ENCODE results near the gene BCL2L12. TPM values are rescaled to one million over a fixed set of nuclear protein-coding genes. Genes with fewer than 3 reads are reported as not detected.

BCL2L12 gene
- total RNA-seq, 1 donor from 2014 or later = 17.0 TPM

- H3K4me3 ChIP-seq = no peak overlapping the region
- intact Hi-C loops (cut with DNase I) = no loop called here
- no peak overlapping the region for H3K27ac ChIP-seq
- H3K36me3 ChIP-seq = peaks cover 57% of the 10 kb centered on the region
- H3K9me3 ChIP-seq = no peaks in the 10 kb centered on the region
- TF ChIP-seq, protein P1, sequence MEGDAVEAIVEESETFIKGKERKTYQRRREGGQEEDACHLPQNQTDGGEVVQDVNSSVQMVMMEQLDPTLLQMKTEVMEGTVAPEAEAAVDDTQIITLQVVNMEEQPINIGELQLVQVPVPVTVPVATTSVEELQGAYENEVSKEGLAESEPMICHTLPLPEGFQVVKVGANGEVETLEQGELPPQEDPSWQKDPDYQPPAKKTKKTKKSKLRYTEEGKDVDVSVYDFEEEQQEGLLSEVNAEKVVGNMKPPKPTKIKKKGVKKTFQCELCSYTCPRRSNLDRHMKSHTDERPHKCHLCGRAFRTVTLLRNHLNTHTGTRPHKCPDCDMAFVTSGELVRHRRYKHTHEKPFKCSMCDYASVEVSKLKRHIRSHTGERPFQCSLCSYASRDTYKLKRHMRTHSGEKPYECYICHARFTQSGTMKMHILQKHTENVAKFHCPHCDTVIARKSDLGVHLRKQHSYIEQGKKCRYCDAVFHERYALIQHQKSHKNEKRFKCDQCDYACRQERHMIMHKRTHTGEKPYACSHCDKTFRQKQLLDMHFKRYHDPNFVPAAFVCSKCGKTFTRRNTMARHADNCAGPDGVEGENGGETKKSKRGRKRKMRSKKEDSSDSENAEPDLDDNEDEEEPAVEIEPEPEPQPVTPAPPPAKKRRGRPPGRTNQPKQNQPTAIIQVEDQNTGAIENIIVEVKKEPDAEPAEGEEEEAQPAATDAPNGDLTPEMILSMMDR (IDR thresholded peaks at IDR 0.05) = no peak
- H3K27me3 ChIP-seq (ENCODE audit: low read depth) = no peaks in the 10 kb centered on the region
- H3K4me1 ChIP-seq = peaks cover 30% of the 10 kb centered on the region
- no peak for ATAC-seq
- DNase-seq = no peak
Observed at GRCh38 chr19:49645995-49646394, 19.7 kb upstream of the BCL2L12 start.

DNA sequence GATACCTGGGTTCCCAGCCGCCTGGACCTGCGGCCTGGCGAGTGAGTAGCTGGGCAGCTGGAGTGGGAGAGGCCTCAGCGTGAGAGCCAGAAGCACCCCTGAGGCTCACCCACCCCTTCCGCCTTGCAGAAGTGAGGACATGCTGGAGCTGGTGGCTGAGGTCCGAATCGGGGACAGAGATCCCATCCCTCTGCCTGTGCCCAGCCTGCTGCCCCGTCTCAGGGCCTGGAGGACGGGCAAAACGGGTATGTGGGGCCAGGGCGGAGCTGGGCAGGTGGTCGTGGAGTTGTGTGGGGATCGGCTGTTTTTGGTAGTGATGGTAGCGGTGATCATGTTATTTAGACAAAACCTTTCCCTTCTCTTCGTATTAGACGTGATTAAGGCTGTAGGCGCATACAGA is 19.1 kb upstream of the BCL2L12 start:
- peaks cover 25% of the 10 kb centered on the region for H3K4me1 ChIP-seq
- intact Hi-C loops (cut with DNase I) = no loop called here
- ATAC-seq = no peak
- TF ChIP-seq, protein P1 (IDR thresholded peaks at IDR 0.05) = no peak
- no peaks in the 10 kb centered on the region for H3K27me3 ChIP-seq (ENCODE audit: low read depth)
- no peak overlapping the region for H3K27ac ChIP-seq
- no peaks in the 10 kb centered on the region for H3K9me3 ChIP-seq
- no peak for DNase-seq
- H3K36me3 ChIP-seq = peaks cover 62% of the 10 kb centered on the region
- no peak overlapping the region for H3K4me3 ChIP-seq

GRCh38 chr19:49651029-49651819 is 14.5 kb upstream of the BCL2L12 start:
- H3K36me3 ChIP-seq = peaks cover 92% of the 10 kb centered on the region
- TF ChIP-seq, protein P1 (IDR thresholded peaks at IDR 0.05) = no peak
- ATAC-seq (no peak), DNase-seq (no peak)
- H3K4me1 ChIP-seq = no peaks in the 10 kb centered on the region
- H3K27ac ChIP-seq = no peak overlapping the region
- intact Hi-C loops (cut with DNase I) = no loop called here
- no peaks in the 10 kb centered on the region for H3K9me3 ChIP-seq
- H3K27me3 ChIP-seq (ENCODE audit: low read depth) = no peaks in the 10 kb centered on the region
- no peak overlapping the region for H3K4me3 ChIP-seq

- Histone ChIP-seq H3K27ac (no peak overlapping the region), H3K27me3 (ENCODE audit: low read depth) (no peaks in the 10 kb centered on the region), H3K9me3 (no peaks in the 10 kb centered on the region), H3K4me3 (no peak overlapping the region), H3K36me3 (peaks cover 92% of the 10 kb centered on the region), H3K4me1 (no peaks in the 10 kb centered on the region)
- DNase-seq = no peak
- no peak for ATAC-seq
- TF ChIP-seq, protein P1 (IDR thresholded peaks at IDR 0.05) = no peak
- intact Hi-C loops (cut with DNase I) = no loop called here
Observed at GRCh38 chr19:49651820-49652550, 13.7 kb upstream of the BCL2L12 start.

DNA sequence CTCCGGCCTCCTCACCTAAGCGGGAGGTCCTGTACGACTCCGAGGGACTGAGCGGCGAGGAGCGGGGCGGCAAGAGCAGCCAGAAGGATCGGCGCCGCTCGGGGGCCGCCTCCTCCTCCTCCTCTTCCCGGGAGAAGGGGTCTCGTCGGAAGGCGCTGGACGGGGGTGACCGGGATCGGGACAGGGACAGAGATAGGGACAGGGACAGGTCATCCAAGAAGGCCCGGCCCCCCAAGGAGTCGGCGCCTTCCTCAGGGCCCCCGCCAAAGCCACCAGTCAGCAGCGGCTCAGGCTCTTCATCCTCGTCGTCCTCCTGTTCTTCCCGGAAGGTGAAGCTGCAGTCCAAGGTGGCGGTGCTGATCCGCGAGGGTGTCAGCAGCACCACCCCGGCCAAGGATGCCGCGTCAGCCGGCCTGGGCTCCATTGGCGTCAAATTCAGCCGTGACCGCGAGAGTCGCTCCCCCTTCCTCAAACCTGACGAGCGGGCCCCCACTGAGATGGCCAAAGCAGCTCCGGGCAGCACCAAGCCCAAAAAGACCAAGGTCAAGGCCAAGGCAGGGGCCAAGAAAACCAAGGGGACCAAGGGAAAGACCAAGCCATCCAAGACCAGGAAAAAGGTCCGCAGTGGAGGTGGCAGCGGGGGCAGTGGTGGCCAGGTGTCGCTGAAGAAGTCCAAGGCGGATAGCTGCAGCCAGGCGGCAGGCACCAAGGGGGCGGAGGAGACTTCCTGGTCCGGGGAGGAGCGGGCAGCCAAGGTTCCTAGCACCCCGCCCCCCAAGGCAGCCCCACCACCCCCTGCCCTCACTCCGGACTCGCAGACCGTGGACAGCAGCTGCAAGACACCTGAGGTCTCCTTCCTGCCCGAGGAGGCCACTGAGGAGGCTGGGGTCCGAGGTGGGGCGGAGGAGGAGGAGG is 12.9 kb upstream of the BCL2L12 start:
- no peaks in the 10 kb centered on the region for H3K9me3 ChIP-seq
- H3K4me3 ChIP-seq = no peak overlapping the region
- H3K36me3 ChIP-seq = peaks cover 92% of the 10 kb centered on the region
- TF ChIP-seq, protein P1 (IDR thresholded peaks at IDR 0.05) = no peak
- intact Hi-C loops (cut with DNase I) = no loop called here
- no peak for ATAC-seq
- no peak for DNase-seq
- H3K27ac ChIP-seq = no peak overlapping the region
- H3K27me3 ChIP-seq (ENCODE audit: low read depth) = no peaks in the 10 kb centered on the region
- no peaks in the 10 kb centered on the region for H3K4me1 ChIP-seq

Measured in lower lobe of right lung (tissue), 2 donors.